Cardiac atrium fibroblast (primary cell): Measurements from ENCODE around the gene RAD9A. TPM values are rescaled to one million over a fixed set of nuclear protein-coding genes. Genes with fewer than 3 reads are reported as not detected.

Experiments used
- total RNA-seq: library from RNA; depleted of rRNA; stranded (reverse); fragments of >200 nt; gene quantifications from 2 replicates; pipeline ENCODE4 v1.2.3, GENCODE V29; 2015

RAD9A gene
- total RNA-seq: 4.2 and 4.7 TPM in 2 replicates

DNA sequence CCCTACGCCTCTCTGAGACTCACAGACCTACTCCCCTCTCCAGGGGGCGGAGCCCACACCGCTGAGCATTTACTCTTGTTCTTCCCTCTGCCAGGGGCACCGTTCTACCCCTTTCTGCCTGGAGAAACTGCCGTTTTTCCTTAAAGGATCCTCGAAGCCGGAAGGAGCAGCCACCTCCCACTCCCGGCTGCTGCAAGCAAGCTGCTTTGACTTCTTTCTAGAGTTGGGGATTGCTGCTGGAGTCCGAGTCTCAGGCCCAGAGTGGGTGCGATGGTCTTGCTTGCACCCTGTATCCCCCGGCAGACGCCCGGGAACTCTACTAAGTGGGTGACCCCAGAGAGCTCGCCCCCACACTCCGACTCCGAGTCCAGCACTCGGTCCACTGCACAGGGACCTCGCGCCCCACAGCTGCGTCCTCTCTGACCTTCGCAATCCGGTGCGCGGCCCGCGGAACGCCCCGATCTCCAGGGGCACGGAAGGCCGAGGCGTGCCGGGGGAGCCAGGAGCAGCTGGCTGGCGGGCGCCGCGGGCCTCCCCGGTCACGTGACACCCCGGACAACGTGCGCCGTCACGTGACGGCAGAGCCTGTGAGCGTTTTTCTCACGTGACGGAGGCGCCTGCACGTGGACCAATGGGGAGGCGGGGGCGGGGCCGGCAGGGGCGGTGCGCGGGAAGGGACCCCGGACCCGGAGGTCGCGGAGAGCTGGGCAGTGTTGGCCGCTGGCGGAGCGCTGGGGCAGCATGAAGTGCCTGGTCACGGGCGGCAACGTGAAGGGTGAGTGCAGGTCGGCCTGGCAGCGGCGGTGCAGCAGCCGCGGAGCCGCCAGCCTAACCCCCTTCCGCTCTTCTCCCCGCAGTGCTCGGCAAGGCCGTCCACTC lies at the start of gene RAD9A:
RAD9A (plus strand) TSS at position 683 of the 879 bp plus-strand sequence; CDS start at position 742, 59 bp downstream.

DNA sequence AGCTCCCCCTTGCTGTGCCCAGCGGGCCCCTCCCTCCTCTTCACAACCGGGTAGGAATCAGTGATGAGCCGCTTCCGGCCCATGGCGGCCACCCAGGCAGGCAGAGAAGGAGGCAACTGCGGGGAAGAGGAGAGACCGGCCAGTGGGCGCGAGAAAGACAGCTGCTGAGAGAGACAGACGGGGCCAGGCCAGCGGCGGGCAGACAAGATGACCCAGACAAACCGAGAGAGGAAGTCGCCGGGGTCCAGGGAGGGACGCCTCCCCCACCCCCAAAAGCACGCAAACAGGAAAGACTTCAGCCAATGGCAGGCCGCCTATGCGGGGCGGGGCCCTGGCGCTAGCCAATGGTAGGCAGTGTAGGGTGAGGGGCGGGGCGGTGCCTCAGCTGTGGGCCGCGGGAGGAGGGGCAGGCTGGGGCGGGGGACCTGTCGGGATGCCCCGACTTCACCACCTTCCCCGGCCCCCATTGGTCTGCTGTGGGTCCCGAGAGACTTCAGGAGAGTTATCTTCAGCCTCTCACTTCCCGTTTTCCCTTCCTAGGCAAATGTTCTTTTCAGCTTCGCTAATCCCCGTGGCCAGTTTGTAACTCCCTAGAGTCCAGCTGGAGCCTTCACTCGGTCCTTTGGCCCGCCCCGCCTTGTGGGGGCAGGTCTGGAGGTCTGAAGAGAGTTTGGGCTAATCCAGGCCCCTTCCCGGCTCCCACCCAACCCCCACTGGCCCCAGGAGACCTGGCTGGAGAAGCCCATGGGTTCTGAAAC lies 38.3 kb upstream of the RAD9A start, which contains the start of gene POLD4:
POLD4 (minus strand) TSS at position 230 of the 758 bp plus-strand sequence; CDS start at position 83, 147 bp downstream.

DNA sequence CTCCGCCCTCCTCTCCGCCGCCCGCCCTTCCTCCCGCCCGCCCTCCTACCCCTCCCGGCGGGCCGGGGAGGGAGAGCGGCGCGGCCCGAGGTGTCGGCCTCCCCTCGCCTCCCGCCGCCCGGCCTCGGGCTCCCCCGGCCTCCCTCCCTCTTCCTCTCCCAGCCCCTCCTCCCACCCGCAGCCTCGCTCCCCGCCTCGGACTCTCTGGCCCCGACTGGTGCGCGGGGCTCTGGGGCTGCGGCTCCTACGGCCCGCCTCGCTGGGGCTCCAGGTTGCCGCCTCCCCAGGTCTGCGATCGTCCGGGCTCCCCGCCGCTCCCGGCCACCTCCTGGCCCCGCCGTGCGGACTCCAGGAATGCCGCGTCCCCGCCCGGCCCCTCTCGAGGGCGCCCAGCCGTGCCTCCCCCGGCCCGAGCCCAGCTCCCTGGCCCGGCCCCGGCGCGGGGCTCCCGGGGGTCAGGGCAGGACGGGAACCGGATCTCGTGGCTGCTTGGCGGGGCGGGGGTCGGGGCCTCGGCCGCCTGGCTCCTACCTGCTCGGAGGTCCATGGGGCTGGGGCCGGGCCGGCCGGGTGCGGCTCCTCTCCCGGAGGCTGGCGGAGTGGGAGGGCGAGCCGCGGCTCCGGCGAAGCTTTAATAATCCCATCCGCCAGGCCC lies 18.7 kb upstream of the RAD9A start, which contains the start of gene CLCF1:
CLCF1 (minus strand) TSS at position 606 of the 655 bp plus-strand sequence; CDS start at position 547, 59 bp downstream.

DNA sequence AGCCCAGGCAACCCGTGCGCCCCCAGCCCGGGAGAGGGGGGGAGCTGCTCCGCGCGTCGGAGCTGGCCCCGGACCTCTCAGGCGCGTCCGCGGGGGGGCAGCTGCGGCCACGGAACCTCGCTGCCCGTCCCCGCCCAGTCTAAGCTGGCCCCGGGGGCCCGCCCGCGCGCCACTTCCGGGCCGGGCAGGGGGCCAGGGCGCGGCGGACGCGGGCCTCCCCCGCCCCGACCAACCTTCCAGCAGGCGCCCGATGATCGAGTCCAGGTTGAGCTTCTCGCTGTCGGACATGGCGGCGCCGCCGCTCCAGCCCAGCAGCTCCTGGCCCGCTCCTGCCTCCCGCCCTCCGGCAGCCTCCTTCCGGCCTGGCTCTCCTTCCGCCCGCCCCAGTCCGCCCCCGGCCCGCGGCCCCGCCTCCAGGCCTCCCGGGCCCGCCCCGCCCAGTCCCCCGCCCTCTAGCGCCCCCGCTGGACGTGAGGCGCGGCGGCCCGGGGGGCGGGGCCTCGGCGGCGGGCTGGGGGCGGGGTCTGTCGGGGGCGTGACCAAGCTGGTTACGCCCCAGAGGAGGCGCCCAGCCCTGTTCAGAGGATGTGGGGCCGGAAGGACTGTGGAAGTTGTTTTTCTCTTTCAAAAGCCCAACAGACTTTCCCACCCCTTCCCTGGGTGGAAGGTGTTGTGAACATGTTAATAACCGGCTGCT lies 9.9 kb downstream of the RAD9A start, which contains the start of gene PPP1CA:
PPP1CA (minus strand) TSS at position 364 of the 697 bp plus-strand sequence; CDS start at position 288, 76 bp downstream.

DNA sequence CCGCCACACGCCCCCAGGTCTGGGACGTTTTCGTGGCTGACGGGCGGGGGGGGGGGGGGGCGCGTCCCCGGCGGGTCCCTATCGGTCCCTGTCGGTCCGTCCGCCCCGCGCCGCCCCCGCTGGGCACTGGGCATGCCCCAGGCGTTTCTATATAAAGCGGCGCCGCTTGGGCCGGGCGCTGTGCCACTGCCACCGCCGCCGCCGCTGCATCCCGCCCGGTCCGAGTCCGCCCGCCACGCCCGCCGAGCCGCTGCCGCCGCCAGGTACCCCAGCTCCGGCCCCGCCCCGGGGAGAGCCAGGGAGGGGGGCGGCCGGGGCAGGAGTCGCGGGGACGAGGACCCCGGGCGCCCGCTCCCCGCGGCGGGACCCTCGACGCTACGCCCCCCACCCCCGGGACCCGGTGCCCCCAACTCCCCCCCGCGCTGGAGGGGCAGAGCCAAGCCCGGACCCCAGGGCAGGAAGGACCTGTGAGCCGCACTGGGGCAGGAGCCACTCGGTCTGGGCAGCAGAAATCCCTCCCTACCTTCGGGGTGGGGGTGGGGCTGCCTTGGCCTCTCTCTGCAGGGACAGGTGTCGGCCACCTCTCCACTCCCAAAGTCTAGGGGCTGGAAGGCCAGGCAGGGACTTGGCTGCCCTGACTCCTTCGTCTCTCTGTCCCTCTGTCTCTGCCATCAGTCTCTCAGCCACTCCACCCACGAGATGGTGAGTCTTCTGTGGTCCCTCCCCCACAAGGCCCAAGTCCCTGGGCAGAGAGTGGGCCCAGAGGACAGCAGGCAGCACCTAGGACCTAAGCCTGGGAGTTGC lies 23.9 kb downstream of the RAD9A start, which contains the start of gene CARNS1:
CARNS1 (plus strand) TSS at position 178 of the 804 bp plus-strand sequence; CDS start at position 700, 522 bp downstream.

DNA sequence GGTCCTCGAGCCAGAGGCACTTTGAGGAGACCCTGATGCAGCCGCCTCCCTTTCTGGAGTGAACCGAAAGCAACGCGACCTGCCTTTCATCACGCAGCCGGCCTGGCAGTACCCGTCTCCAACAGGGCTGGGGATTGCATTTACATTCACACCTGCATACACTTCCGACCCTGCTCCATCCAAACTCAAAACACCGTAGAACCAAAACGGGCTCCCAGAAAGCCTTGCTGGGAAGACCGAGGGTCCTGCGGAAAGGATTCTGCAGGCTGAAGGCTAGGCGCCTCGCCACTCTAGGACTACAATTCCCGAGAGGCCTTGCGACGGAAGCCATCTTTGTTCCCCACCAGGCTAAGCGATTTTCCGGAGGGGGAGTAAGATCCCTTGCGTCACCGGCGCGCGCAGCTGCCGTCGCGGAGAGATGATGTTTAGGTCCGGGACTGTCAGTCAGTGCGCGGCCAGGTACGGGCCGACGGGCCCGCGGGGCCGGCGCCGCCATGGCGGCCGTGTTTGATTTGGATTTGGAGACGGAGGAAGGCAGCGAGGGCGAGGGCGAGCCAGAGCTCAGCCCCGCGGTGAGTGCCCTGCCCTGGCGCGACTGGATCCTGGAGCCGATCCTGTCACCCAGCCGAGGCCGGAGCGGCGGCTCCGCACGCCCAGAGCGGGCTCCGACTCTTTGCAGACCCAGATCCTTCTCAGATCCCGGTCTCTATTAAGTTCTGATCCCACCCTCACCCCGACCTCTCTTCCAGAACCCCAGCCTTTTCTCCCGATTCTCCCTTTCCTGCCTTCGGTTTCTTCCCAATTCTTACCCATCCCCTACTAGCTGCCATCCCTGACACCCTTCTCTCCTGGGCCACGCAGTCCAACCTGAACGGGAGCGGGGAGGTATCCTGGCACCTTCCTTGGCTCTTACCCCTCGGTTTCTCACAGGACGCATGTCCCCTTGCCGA lies 36.5 kb downstream of the RAD9A start, which contains the start of gene RPS6KB2:
RPS6KB2 (plus strand) TSS at position 443 of the 950 bp plus-strand sequence; CDS start at position 495, 52 bp downstream.

DNA sequence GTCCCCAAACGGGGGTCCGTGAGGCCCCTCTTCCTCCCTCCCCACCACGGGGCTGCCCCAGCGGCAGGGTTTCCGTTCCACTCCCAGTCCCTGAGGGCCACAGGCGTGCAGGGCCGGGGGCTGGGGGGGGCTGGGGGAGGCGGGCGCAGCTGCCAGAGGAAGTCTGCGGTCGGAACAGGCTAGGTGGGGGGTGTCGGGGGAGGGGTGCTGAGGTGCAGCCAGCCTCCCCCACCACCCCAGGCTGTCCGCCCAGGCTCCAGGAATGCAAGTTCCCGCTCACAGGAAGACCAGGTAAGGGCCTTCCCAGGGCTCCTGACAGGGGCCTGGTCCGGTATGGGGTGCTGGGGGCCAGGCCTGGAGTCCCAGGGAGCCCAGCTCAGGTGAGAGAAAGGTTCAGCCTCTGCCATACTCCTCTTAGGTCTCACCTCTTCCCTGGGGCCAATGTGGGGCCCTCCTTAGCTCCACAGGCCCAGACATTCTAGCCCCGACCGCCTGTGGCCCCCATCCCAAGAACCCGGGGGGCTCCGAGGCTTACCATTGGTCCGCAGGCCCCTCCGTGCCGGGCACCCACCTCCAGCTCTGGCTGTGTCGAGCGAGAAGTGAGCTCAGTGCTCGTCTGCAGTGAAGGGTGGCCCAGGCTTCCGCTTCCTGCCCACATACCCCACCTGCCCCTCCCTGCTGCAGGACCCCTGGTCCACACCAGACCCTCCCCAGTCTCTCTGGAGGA lies 45.5 kb downstream of the RAD9A start, which contains the start of gene PTPRCAP:
PTPRCAP (minus strand) TSS at position 601 of the 727 bp plus-strand sequence; CDS start at position 538, 63 bp downstream.

Other genes with a start within 250 kb of the RAD9A start
- gene GRK2, start 125.5 kb upstream of the RAD9A start, total RNA-seq: 38.7 and 58.7 TPM in 2 replicates
- gene ANKRD13D, start 102.7 kb upstream of the RAD9A start, total RNA-seq: 22.5 and 26.9 TPM in 2 replicates
- 10.0 and 39.9 TPM in 2 replicates for gene SSH3, start 88.5 kb upstream of the RAD9A start, total RNA-seq
- 134 and 176 TPM in 2 replicates for gene POLD4, start 38.4 kb upstream of the RAD9A start, total RNA-seq
- gene CLCF1, start 18.4 kb upstream of the RAD9A start, total RNA-seq: 14.6 and 18.1 TPM in 2 replicates
- gene PPP1CA, start 9.9 kb downstream of the RAD9A start, total RNA-seq: 172 and 194 TPM in 2 replicates
- gene TBC1D10C, start 12.1 kb downstream of the RAD9A start, total RNA-seq: not detected in 2 replicates
- gene CARNS1, start 23.7 kb downstream of the RAD9A start, total RNA-seq: 0.49 TPM in 1 of 2 replicates, not detected in the other
- 46.3 and 51.8 TPM in 2 replicates for gene RPS6KB2, start 36.5 kb downstream of the RAD9A start, total RNA-seq
- 2.0 TPM in 1 of 2 replicates, not detected in the other for gene PTPRCAP, start 45.7 kb downstream of the RAD9A start, total RNA-seq
- gene CORO1B, start 51.5 kb downstream of the RAD9A start, total RNA-seq: 71.1 and 73.1 TPM in 2 replicates
- not detected in 2 replicates for gene GPR152, start 60.7 kb downstream of the RAD9A start, total RNA-seq
- not detected in 2 replicates for gene CABP4, start 63.4 kb downstream of the RAD9A start, total RNA-seq
- gene TMEM134, start 77.3 kb downstream of the RAD9A start, total RNA-seq: 32.7 and 46.2 TPM in 2 replicates
- gene AIP, start 91.0 kb downstream of the RAD9A start, total RNA-seq: 59.2 and 72.4 TPM in 2 replicates
- 37.5 and 38.1 TPM in 2 replicates for gene PITPNM1, start 113.4 kb downstream of the RAD9A start, total RNA-seq
- gene CDK2AP2, start 116.2 kb downstream of the RAD9A start, total RNA-seq: 33.5 and 54.3 TPM in 2 replicates
- gene CABP2, start 131.5 kb downstream of the RAD9A start, total RNA-seq: not detected in 2 replicates
- 1,161 and 1,414 TPM in 2 replicates for gene GSTP1, start 191.8 kb downstream of the RAD9A start, total RNA-seq
- 199 and 234 TPM in 2 replicates for gene NDUFV1, start 214.9 kb downstream of the RAD9A start, total RNA-seq
- gene NUDT8, start 238.0 kb downstream of the RAD9A start, total RNA-seq: 4.1 and 14.6 TPM in 2 replicates
- not detected in 2 replicates for gene TBX10, start 247.8 kb downstream of the RAD9A start, total RNA-seq